TTC549 (cell line): ENCODE results near the gene CLTB.

Source experiments
- FAIRE-seq: peaks from 2 replicates; lab custom pipeline; 2012; peaks lifted over from hg19 to GRCh38; lab: Jason Lieb, UNC

The CLTB gene

DNA sequence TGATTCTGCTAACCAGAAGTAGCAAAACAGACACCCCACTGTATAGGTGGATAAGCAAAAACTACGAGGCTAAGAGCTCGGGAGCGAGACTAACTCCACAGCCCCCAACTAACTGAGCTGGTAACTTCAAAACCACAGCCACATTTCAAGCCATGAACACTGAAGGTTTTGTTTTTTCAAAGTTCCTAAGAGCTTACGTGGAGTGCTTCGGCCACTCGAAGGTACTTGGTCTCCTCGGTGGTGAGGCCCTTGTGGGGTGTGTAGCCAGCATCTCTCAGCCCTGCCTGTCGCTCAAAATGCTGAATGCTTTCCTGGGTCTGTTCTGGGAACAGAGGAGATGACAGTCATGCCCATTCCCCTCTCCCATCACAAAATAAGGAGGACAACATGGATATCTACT is 65.9 kb downstream of the CLTB start:
- no peak for FAIRE-seq

DNA sequence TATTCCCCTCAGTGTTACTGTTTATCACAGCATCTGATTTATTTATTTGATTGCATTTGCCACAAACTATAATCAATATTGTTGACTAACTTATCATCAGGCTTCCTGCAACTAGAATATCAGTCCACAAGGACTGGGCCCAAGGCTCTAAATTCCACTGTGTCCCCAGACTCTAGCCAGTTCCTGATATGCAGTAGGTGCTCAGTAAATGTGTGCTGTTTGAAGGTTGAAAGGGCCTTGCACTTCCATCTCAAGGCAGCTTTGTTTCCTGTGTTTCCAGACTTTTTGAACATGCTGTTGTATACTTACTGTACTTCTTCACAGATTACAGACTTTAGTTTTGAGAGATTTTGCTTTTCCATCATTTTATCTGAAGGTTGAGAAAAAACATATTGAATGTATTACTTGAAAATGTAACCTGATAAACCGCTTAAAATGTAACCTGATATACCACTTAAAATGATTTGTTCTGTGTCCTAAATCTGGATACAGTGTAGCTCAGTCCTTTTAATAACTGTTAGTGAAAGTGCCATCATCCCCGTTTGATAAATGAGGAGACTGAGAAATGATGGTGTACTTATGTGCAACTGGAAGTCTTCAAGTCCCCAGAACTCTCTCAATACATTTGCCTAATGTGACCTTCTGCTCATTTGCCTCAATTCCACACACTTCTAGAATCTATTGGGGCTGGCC is 73.4 kb downstream of the CLTB start:
- no peak for FAIRE-seq
